Sigmoid colon (tissue), 7 donors: ENCODE measurements around the gene MAP3K14. TPM values are rescaled to one million over a fixed set of nuclear protein-coding genes. Genes with fewer than 3 reads are reported as not detected.

ENCODE experiments used
- DNase-seq: peaks from one replicate; pipeline ENCODE4 v3.0.0-alpha.2; 2019
- H3K27ac ChIP-seq, 4 donors: fragments of 200-600 bp; sonication (generic); one replicate each; pipeline ENCODE4 v1.5.1; 2016 to 2019; ENCODE audit warnings: mild to moderate bottlenecking in 1 of 4
- H3K27me3 ChIP-seq, 3 donors: fragments of 200-600 bp; sonication (generic); one replicate each; pipeline ENCODE4 v1.5.1; 2019; ENCODE audit warnings: mild to moderate bottlenecking in 1 of 3
- H3K36me3 ChIP-seq, 4 donors: fragments of 200-600 bp; sonication (generic); one replicate each; pipeline ENCODE4 v1.5.1; 2016 to 2019
- H3K4me1 ChIP-seq, 4 donors: fragments of 200-600 bp; sonication (generic); one replicate each; pipeline ENCODE4 v1.5.1; 2017 to 2019
- H3K4me3 ChIP-seq, 4 donors: fragments of 200-600 bp; sonication (generic); one replicate each; pipeline ENCODE4 v1.5.1; 2017 to 2019; ENCODE audit warnings: mild to moderate bottlenecking in 2 of 4, moderate library complexity in 1 of 4
- H3K9me3 ChIP-seq, 4 donors: fragments of 200-600 bp in 3 of 4; sonication (generic) in 3 of 4; one replicate each; pipeline versions ENCODE4 v1.5.1 to v1.6.1; 2013 to 2019
- EP300 ChIP-seq, 4 donors: sonication (generic); formaldehyde crosslinking; IDR thresholded peaks; one replicate each; pipeline ENCODE4 v1.6.1; 2017; ENCODE audit warnings: antibody characterized with exemption in 4 of 4
- POLR2A ChIP-seq, 2 donors: fragments of 450-650 bp; IDR thresholded peaks; one replicate each; pipeline ENCODE4 v1.6.1; 2016; ENCODE audit warnings: antibody characterized with exemption in 2 of 2, mild to moderate bottlenecking in 2 of 2, moderate library complexity in 2 of 2
- POLR2AphosphoS5 ChIP-seq, 4 donors: sonication (generic); formaldehyde crosslinking; IDR thresholded peaks; one replicate each; pipeline ENCODE4 v1.6.1; 2017; ENCODE audit warnings: antibody characterized with exemption in 4 of 4
- WGBS, 2 donors: extraction: QIAGEN DNeasy Blood & Tissue Kit; methylation state at CpG; one replicate each; pipeline ENCODE4 v1.1.7; 2013; 5-methylcytosine and 5-hydroxymethylcytosine counted together
- intact Hi-C: fragments of 100-400 bp; cut with DNase I; formaldehyde crosslinking; loops from one replicate; pipeline ENCODE4 v1.15.1; 2023
- polyA plus RNA-seq, 3 donors: library from polyadenylated mRNA; stranded (reverse); fragments of 200-250 nt; gene quantifications; one replicate each; pipeline ENCODE4 v1.2.3, GENCODE V29; 2013
- total RNA-seq, 4 donors: library from RNA; depleted of rRNA; stranded (reverse); fragments of >200 nt; gene quantifications; one replicate each; pipeline ENCODE4 v1.1.0, GENCODE V29; 2016
- TF ChIP-seq, protein P1 (sequence below), 4 experiments: fragments of 450-650 bp in 3 of 4; fragments of 200-600 bp in 1 of 4; IDR thresholded peaks; one replicate each; pipeline ENCODE4 v1.5.1; 2016 to 2019; ENCODE audit warnings: antibody characterized with exemption in 4 of 4, mild to moderate bottlenecking in 3 of 4, moderate library complexity in 2 of 4
- donor health status: healthy with polysubstance abuse.
- donor health status: Bipolar disorder and iron deficiency.
- donor health status: healthy.

The MAP3K14 gene
- total and polyA plus RNA-seq, 7 donors: 7.2 to 28.5 (median 11.1) TPM

DNA sequence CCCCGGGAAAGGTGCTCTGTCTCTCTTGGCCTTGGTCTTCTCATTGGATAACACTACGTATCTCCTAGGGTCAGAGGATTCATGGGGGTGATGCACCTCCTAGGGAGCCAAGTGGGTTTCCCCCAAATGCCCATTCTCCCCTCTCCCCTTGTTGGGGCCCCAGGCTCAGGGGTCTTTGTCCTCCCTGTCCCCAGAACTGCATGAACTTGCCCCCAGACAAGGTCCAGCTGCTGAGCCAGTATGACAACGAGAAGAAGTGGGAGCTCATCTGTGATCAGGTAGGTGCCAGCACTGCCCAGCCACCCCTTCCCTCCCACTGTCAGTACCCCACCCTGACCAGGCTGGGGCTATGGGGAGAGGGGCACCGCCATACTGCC lies 86.4 kb downstream of the MAP3K14 start:
- Histone ChIP-seq H3K4me1 (peaks cover 0 to 21% (median 11%) of the 10 kb centered on the region in 4 donors), H3K27ac (peak overlapping the region; percentile 62 to 79 (median 70)), H3K27me3 (peaks cover 0 to 8% (median 0%) of the 10 kb centered on the region in 3 donors), H3K36me3 (no peaks in the 10 kb centered on the region), H3K4me3 (no peak overlapping the region), H3K9me3 (no peaks in the 10 kb centered on the region)
- DNase-seq: no peak
- intact Hi-C loops: no loop called here
- WGBS, 2 donors: 83 to 90% methylated on average over 4 of the region's 4 CpGs
- TF ChIP-seq, protein P1, sequence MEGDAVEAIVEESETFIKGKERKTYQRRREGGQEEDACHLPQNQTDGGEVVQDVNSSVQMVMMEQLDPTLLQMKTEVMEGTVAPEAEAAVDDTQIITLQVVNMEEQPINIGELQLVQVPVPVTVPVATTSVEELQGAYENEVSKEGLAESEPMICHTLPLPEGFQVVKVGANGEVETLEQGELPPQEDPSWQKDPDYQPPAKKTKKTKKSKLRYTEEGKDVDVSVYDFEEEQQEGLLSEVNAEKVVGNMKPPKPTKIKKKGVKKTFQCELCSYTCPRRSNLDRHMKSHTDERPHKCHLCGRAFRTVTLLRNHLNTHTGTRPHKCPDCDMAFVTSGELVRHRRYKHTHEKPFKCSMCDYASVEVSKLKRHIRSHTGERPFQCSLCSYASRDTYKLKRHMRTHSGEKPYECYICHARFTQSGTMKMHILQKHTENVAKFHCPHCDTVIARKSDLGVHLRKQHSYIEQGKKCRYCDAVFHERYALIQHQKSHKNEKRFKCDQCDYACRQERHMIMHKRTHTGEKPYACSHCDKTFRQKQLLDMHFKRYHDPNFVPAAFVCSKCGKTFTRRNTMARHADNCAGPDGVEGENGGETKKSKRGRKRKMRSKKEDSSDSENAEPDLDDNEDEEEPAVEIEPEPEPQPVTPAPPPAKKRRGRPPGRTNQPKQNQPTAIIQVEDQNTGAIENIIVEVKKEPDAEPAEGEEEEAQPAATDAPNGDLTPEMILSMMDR (IDR thresholded peaks at IDR 0.05): no peak
- no peak for TF ChIP-seq EP300 (IDR thresholded peaks at IDR 0.05)
- TF ChIP-seq POLR2A (IDR thresholded peaks at IDR 0.05): no peak
- no peak for TF ChIP-seq POLR2AphosphoS5 (IDR thresholded peaks at IDR 0.05)

DNA sequence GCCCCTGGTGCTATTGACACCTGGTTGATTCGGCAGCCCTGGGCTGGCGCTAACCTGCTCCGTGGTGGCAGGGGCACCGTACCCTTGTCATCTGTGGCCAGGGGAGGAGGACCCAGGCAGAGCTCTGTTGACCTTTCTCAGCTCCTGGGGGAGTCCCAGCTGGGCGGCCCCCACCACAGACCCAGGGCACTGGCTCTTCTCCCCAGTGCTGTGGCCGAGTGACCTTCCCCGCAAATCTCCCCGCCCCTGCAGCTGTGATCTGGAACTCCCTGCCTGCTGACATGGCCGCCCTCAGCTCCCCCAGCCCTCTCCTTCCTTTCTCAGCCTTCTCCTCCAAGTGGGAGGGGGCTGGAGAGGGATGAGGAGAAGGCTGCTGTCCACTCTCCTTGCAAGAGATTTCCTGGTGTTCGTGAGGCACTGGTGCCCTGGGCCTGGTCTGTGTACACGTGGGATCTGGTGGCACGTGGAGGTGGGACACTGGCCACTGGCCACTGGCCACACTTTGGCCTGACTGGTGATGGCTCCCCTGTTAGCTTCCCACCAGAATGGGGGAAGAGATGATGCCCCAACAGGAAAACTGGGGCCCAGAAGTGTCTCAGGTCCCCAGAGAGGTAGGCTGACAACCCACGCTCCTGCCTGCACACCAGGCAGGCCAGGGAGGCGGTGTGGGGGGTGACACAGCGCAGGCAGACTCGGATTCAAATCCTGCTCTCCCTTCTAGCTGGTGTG lies 87.0 kb downstream of the MAP3K14 start:
- TF ChIP-seq POLR2AphosphoS5 (IDR thresholded peaks at IDR 0.05) (no peak), POLR2A (IDR thresholded peaks at IDR 0.05) (no peak), EP300 (IDR thresholded peaks at IDR 0.05) (no peak)
- TF ChIP-seq, protein P1 (IDR thresholded peaks at IDR 0.05): no peak
- no peak overlapping the region for H3K4me3 ChIP-seq
- no peaks in the 10 kb centered on the region for H3K36me3 ChIP-seq
- no peaks in the 10 kb centered on the region for H3K9me3 ChIP-seq
- peaks cover 0 to 8% (median 0%) of the 10 kb centered on the region in 3 donors for H3K27me3 ChIP-seq
- intact Hi-C loops: no loop called here
- peaks cover 0 to 21% (median 11%) of the 10 kb centered on the region in 4 donors for H3K4me1 ChIP-seq
- H3K27ac ChIP-seq: peak overlapping the region; percentile 62 to 79 (median 70)
- no peak for DNase-seq
- WGBS, 2 donors: 70 to 79% methylated on average over 16 of the region's 16 CpGs

DNA sequence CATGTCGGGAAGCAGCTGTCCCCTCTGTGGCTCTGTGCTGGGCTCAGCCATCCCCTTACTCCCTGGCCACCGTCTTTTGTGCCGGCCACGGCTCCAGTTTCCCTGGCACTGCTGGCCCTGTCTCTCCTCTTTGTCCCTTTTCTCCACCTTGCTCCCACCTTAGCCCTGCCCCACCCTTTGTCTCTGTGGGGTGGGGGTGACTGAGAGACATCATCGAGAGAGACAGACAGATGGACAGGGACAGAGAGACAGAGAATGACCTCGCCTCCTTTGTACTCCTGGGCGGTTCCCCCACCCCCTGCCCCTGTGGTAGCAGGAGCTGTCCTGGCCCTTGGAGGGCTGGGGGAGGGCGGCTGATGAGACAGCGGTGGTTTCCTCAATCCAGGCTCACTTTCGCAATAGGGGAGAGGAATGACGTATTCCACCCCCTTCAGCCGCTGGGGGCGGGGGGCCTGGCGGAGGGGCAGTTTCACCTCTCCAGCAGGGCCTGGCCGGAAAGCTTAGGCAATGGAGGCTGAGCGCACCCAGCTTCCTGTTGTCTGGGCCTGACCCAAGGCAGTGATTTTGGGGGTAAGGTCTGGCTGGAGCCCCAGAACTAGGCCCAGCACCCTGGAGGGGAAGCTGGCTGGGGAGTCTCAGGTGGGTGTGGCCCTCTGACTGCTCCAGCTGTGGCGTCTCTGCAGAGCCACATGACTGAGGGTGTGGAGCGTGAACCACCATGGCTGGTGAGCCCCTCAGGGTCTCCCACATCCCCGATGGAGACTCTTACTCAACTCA lies 87.9 kb downstream of the MAP3K14 start:
- H3K4me3 ChIP-seq: no peak overlapping the region
- TF ChIP-seq POLR2A (IDR thresholded peaks at IDR 0.05) (no peak), EP300 (IDR thresholded peaks at IDR 0.05) (peak in 2 of 4 donors; percentile 31 to 55), POLR2AphosphoS5 (IDR thresholded peaks at IDR 0.05) (peak; percentile 17 to 65 (median 30))
- TF ChIP-seq, protein P1 (IDR thresholded peaks at IDR 0.05): no peak
- DNase-seq: peak; percentile 96
- no peaks in the 10 kb centered on the region for H3K9me3 ChIP-seq
- intact Hi-C loops: no loop called here
- 32 to 41% methylated on average over 19 of the region's 19 CpGs for WGBS, 2 donors
- H3K4me1 ChIP-seq: peaks cover 0 to 21% (median 11%) of the 10 kb centered on the region in 4 donors
- no peaks in the 10 kb centered on the region for H3K36me3 ChIP-seq
- H3K27ac ChIP-seq: peak overlapping the region; percentile 62 to 79 (median 74)
- peaks cover 0 to 6% (median 0%) of the 10 kb centered on the region in 3 donors for H3K27me3 ChIP-seq

DNA sequence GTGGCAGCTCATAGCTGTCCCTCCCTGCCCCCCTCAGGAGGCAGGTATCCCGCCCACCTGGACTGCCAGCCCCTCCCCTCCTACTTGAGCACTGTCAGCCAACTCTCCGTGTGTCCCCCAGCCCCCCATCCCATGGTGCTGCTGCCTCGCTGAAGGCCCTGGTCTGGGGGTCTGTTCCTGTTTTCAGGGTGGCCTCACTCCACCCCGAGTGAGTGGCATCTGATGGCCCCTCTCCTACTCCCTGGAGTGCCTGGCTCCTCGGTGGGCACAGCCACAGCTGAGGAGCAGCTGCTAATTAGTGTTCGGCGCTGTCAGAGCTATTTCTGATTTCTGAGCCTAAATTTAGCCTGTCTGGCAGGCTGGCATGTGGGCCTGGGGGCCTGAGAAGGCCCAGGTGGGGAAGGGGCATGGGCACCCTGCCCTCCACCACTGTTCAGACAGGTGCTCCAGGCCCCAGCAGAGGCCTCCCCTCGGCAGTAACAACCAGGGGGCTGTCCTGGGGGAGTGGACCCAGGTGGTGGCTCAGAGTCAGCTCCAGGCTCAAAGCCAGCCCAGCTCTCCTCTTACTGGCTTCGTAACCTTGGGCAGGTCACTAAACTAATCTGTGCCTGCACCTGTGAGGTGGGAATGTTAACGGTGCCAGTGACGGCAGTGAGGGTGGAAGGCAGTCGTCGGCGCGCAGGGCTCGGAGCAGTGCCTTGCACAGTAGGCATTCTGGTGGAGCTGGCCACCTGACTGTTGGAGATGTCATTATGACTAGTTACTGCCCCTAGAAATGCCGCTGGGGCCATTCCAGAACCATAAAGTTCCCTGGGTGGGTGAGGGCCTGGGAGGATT lies 88.7 kb downstream of the MAP3K14 start:
- H3K4me1 ChIP-seq: peaks cover 0 to 21% (median 11%) of the 10 kb centered on the region in 4 donors
- H3K9me3 ChIP-seq: no peaks in the 10 kb centered on the region
- H3K4me3 ChIP-seq: no peak overlapping the region
- H3K27ac ChIP-seq: peak overlapping the region; percentile 62 to 79 (median 74)
- H3K36me3 ChIP-seq: no peaks in the 10 kb centered on the region
- intact Hi-C loops: no loop called here
- 36 to 53% methylated on average over 17 of the region's 17 CpGs for WGBS, 2 donors
- TF ChIP-seq POLR2A (IDR thresholded peaks at IDR 0.05) (no peak), POLR2AphosphoS5 (IDR thresholded peaks at IDR 0.05) (no peak), EP300 (IDR thresholded peaks at IDR 0.05) (no peak)
- TF ChIP-seq, protein P1 (IDR thresholded peaks at IDR 0.05): no peak
- DNase-seq: no peak
- peaks cover 0 to 7% (median 0%) of the 10 kb centered on the region in 3 donors for H3K27me3 ChIP-seq
